ENCODE results near the gene ZBTB6. TPM values are rescaled to one million over a fixed set of nuclear protein-coding genes. Genes with fewer than 3 reads are reported as not detected.
"Not testable (repeated sequence)": the region's sequence is repeated elsewhere in the genome, so short reads cannot be mapped to it uniquely, and the experiment has no call there.

ZBTB6 gene
- total RNA-seq, 4 donors from 2014 or later: 6.9 to 9.6 (median 8.3) TPM

- intact Hi-C loops (cut with DNase I; ENCODE audit: low total_unique reads): no loop called here
- DNase-seq (ENCODE audit: low spot score in 2 of 2): no peak
- WGBS, 2 donors: 94 to 95% methylated on average over 1 of the region's 1 CpG
- no peak for TF ChIP-seq CTCF (IDR thresholded peaks at IDR 0.05)
- H3K4me3 ChIP-seq (ENCODE audit: low read depth, poor library complexity, severe bottlenecking): no peak overlapping the region
Measured at GRCh38 chr9:122897969-122898368, 15.2 kb downstream of the ZBTB6 start.

GRCh38 chr9:122888480-122888879 lies 24.6 kb downstream of the ZBTB6 start:
- no peak overlapping the region for H3K4me3 ChIP-seq (ENCODE audit: low read depth, poor library complexity, severe bottlenecking)
- intact Hi-C loops (cut with DNase I; ENCODE audit: low total_unique reads): no loop called here
- 76 to 88% methylated on average over 3 of the region's 3 CpGs for WGBS, 2 donors
- DNase-seq (ENCODE audit: low spot score in 2 of 2): no peak
- TF ChIP-seq CTCF (IDR thresholded peaks at IDR 0.05): no peak
- no peak for TF ChIP-seq POLR2A (IDR thresholded peaks at IDR 0.05)

GRCh38 chr9:122883125-122883524 lies 30.0 kb downstream of the ZBTB6 start:
- intact Hi-C loops (cut with DNase I; ENCODE audit: low total_unique reads): no loop called here

GRCh38 chr9:122879443-122879842 lies 33.7 kb downstream of the ZBTB6 start:
- intact Hi-C loops (cut with DNase I; ENCODE audit: low total_unique reads): no loop called here
- no peak overlapping the region for H3K4me3 ChIP-seq (ENCODE audit: low read depth, poor library complexity, severe bottlenecking)
- DNase-seq (ENCODE audit: low spot score in 2 of 2): no peak
- no peak for TF ChIP-seq CTCF (IDR thresholded peaks at IDR 0.05)
- no peak for TF ChIP-seq POLR2A (IDR thresholded peaks at IDR 0.05)
- 73 to 75% methylated on average over 2 of the region's 2 CpGs for WGBS, 2 donors

More at GRCh38 chr9:122883125-122883524, 30.0 kb downstream of the ZBTB6 start:
- TF ChIP-seq POLR2A (IDR thresholded peaks at IDR 0.05): no peak
- no peak for TF ChIP-seq CTCF (IDR thresholded peaks at IDR 0.05)
- no peak overlapping the region for H3K4me3 ChIP-seq (ENCODE audit: low read depth, poor library complexity, severe bottlenecking)
- no peak for DNase-seq (ENCODE audit: low spot score in 2 of 2)
- 89 to 94% methylated on average over 2 of the region's 2 CpGs for WGBS, 2 donors

- TF ChIP-seq CTCF (IDR thresholded peaks at IDR 0.05) (no peak), POLR2A (IDR thresholded peaks at IDR 0.05) (no peak)
- 82 to 100% methylated on average over 1 of the region's 1 CpG for WGBS, 2 donors
- intact Hi-C loops (cut with DNase I; ENCODE audit: low total_unique reads): no loop called here
- H3K4me3 ChIP-seq (ENCODE audit: low read depth, poor library complexity, severe bottlenecking): no peak overlapping the region
- no peak for DNase-seq (ENCODE audit: low spot score in 2 of 2)
Measured at GRCh38 chr9:122875523-122875922, 37.6 kb downstream of the ZBTB6 start.

- DNase-seq (ENCODE audit: low spot score in 2 of 2); H3K4me3 ChIP-seq (ENCODE audit: low read depth, poor library complexity, severe bottlenecking); intact Hi-C loops (cut with DNase I; ENCODE audit: low total_unique reads): not testable (repeated sequence)
- WGBS, 2 donors: no CpG with 5 or more reads among the region's 27 CpGs
Measured at GRCh38 chr9:122867276-122867675, 45.8 kb downstream of the ZBTB6 start.

All from lower leg skin (tissue), 4 donors.